NT2/D1 (cell line): ENCODE results near the gene CD4.
A peak's percentile ranks its signal among the peaks of the same experiment; 100 is the strongest.

Source experiments
- DNase-seq: peaks from one replicate; pipeline ENCODE4 v3.0.0-alpha.2; 2011; ENCODE audit warnings: low read depth, low spot score
- H3K27me3 ChIP-seq: 2 replicates; pipeline ENCODE4 v1.6.0; 2011; ENCODE audit warnings: mild to moderate bottlenecking; ENCODE audit not compliant: insufficient read length, insufficient read depth
- H3K36me3 ChIP-seq: 2 replicates; pipeline ENCODE4 v1.6.1; 2011; ENCODE audit warnings: mild to moderate bottlenecking, low read length, mixed read lengths; ENCODE audit not compliant: insufficient read depth, insufficient read length
- H3K4me1 ChIP-seq: 2 replicates; pipeline ENCODE4 v1.5.1; 2011; ENCODE audit not compliant: insufficient read depth, insufficient read length
- H3K4me3 ChIP-seq: 2 replicates; pipeline ENCODE4 v1.5.1; 2011; ENCODE audit warnings: low read depth; ENCODE audit not compliant: insufficient read length
- H3K9ac ChIP-seq: 2 replicates; pipeline ENCODE4 v1.6.0; 2011; ENCODE audit warnings: low read depth; ENCODE audit not compliant: insufficient read length
- H3K9me3 ChIP-seq: 2 replicates; pipeline ENCODE4 v1.5.1; 2011; ENCODE audit warnings: mild to moderate bottlenecking, low read length; ENCODE audit not compliant: insufficient read depth
- SUZ12 ChIP-seq: IDR thresholded peaks from 2 replicates; pipeline ENCODE4 v1.6.1; 2011; ENCODE audit not compliant: insufficient read length, insufficient read depth; ENCODE audit errors: extremely low read depth
- YY1 ChIP-seq: IDR thresholded peaks from 2 replicates; pipeline ENCODE4 v1.6.1; 2011; ENCODE audit not compliant: insufficient read length, insufficient read depth
- ZNF274 ChIP-seq: IDR thresholded peaks from 2 replicates; pipeline ENCODE4 v1.6.1; 2011; ENCODE audit warnings: mild to moderate bottlenecking, low read depth, low read length

The CD4 gene

GRCh38 chr12:6765634-6766581 is 23.4 kb upstream of the CD4 start, which contains the start of gene PTMS:
PTMS (plus strand) TSS chr12:6766363; CDS start chr12:6766706, 343 bp downstream.
- Histone ChIP-seq H3K36me3 (peaks cover 34% of the 10 kb centered on the region), H3K4me1 (peaks cover 23% of the 10 kb centered on the region), H3K9ac (peak within 1 kb of the TSS; percentile 100), H3K27me3 (no peaks in the 10 kb centered on the region), H3K4me3 (peak within 1 kb of the TSS; percentile 99), H3K9me3 (no peaks in the 10 kb centered on the region)
- peak; percentile 94 for DNase-seq
- no peak for TF ChIP-seq SUZ12
- peak; percentile 5 for TF ChIP-seq YY1
- TF ChIP-seq ZNF274, result no peak

DNA sequence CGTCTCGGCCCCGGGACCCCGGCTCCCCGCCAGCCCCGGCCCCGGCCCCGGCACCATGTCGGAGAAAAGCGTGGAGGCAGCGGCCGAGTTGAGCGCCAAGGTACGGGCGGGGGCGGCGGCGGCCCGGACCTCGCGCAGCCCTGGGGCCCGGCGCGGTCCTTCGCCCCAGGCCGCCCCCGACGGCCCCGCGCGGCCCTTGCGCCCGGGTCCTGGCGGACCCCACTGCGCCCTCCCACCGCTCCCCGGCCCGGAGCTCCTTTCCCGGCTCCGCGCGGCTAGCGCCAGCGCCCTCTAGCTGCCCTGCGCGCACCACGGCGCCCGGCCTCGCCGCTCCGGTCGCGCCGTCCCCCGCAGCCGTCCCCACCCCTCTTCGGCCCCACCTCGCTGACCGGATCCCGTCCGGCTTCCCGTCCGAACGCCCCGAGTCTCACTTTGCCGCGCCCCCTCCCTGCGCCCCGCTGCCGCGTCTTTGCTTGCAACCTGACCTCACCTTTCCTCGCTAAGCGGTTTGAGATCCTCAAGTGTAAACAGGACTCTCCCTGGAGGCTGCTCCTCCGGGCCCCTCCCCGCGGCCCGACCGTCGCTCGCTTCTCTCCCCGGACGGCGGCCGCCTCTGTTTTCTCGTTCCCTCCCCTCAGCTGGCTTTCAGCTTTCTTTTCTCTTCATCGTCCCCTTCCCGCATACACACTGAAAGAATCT is 22.5 kb upstream of the CD4 start:
- Histone ChIP-seq H3K27me3 (no peaks in the 10 kb centered on the region), H3K4me1 (peaks cover 28% of the 10 kb centered on the region), H3K9ac (peak overlapping the region; percentile 100), H3K36me3 (peaks cover 43% of the 10 kb centered on the region), H3K4me3 (peak overlapping the region; percentile 99), H3K9me3 (no peaks in the 10 kb centered on the region)
- DNase-seq, result peak; percentile 90
- TF ChIP-seq YY1 (no peak), ZNF274 (no peak), SUZ12 (no peak)

DNA sequence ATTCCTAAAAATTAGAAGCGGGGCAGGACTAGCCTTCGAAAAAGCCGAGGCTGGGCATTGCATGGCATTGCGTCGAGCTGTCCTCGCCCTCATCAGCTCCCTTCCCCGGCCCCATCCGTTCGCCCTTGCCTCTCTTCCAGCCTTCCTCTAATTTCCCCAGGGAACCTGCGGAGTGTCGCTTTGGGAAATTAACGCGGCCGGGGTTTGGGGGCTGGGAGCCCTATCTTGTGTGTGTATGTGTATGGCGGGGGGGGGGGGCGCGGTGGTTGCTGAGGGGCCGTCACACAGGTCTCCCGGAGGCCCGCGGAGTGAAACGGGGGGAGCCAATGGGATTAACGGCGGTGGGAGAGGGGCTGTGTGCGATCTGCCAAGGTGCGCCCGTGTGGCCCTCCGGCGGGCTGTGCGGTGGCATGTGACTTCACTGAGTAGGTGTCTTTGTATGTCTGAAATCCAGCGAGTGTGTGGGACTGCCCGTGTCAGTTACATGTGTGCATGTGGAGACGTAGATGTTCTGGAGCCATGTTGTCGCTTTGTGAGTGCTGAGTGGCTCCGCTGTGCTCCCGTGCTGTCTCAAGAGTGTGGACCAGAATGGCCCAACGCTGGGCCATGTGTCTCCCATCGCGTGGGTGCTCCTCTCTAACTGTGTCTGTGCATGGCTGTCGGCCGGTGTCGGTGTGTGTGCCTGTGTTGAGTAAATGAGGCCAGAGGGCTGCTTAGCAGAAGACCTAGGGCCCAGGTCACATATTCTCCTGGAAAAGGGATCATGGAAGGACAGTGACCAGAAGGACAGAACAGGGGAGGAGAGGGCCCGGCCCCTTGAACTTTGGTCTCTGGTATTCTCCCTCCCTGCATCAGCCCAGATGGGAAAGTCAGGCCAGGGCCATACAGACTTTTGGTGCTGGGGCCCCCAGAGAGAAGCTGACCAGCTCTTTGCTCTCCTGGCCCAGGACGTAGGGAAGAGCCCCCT is 21.7 kb upstream of the CD4 start:
- peak overlapping the region; percentile 99 for H3K4me3 ChIP-seq
- peaks cover 45% of the 10 kb centered on the region for H3K36me3 ChIP-seq
- peaks cover 32% of the 10 kb centered on the region for H3K4me1 ChIP-seq
- DNase-seq, result no peak
- peak overlapping the region; percentile 100 for H3K9ac ChIP-seq
- TF ChIP-seq ZNF274, result no peak
- TF ChIP-seq YY1, result no peak
- no peak for TF ChIP-seq SUZ12
- H3K27me3 ChIP-seq, result peaks cover 2% of the 10 kb centered on the region
- H3K9me3 ChIP-seq, result no peaks in the 10 kb centered on the region

DNA sequence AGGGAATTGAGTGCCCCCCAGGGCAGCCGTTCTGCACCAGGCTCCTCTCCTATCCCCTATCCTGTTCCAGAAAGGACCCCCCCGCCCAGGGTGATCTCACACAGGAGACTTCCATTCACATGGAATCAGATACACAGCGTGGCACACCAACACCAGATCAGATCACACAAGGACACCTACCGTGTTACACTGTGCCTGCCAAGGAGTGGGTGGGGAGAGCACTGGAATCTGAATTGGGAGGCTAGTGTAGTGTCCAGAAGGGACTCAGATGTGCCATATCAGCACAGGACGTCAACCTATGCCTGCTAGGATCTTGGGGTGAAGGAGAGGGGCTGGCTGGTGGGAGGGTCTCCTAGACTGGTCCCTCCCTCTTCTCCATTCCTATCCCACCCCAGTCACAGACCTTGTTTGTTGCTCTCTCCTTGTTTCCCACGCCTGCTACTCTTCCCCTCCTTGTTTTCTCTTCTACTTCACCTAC is 20.9 kb upstream of the CD4 start:
- TF ChIP-seq ZNF274, result no peak
- no peak for TF ChIP-seq YY1
- no peak for TF ChIP-seq SUZ12
- no peaks in the 10 kb centered on the region for H3K9me3 ChIP-seq
- H3K36me3 ChIP-seq, result peaks cover 45% of the 10 kb centered on the region
- H3K4me1 ChIP-seq, result peaks cover 38% of the 10 kb centered on the region
- H3K27me3 ChIP-seq, result peaks cover 11% of the 10 kb centered on the region
- no peak for DNase-seq
- peak overlapping the region; percentile 100 for H3K9ac ChIP-seq
- peak overlapping the region; percentile 99 for H3K4me3 ChIP-seq

- Histone ChIP-seq H3K4me3 (peak overlapping the region; percentile 99), H3K36me3 (peaks cover 45% of the 10 kb centered on the region), H3K9ac (peak overlapping the region; percentile 100), H3K9me3 (no peaks in the 10 kb centered on the region), H3K4me1 (peaks cover 39% of the 10 kb centered on the region), H3K27me3 (peaks cover 15% of the 10 kb centered on the region)
- TF ChIP-seq SUZ12 (no peak), YY1 (peak; percentile 7)
- peak; percentile 98 for DNase-seq
These were observed 20.3 kb upstream of the CD4 start for GRCh38 chr12:6768990-6769389.

- peaks cover 42% of the 10 kb centered on the region for H3K4me1 ChIP-seq
- peaks cover 49% of the 10 kb centered on the region for H3K36me3 ChIP-seq
- TF ChIP-seq SUZ12 (no peak), YY1 (no peak), ZNF274 (no peak)
- DNase-seq, result no peak
- peak overlapping the region; percentile 71 for H3K9ac ChIP-seq
- peaks cover 22% of the 10 kb centered on the region for H3K27me3 ChIP-seq
- no peaks in the 10 kb centered on the region for H3K9me3 ChIP-seq
- H3K4me3 ChIP-seq, result peak overlapping the region; percentile 5
These were observed 19.7 kb upstream of the CD4 start for GRCh38 chr12:6769666-6770065.
